Endothelial cell of umbilical vein (primary cell): Measurements from ENCODE around the gene STRA8. TPM values are rescaled to one million over a fixed set of nuclear protein-coding genes. Genes with fewer than 3 reads are reported as not detected.

Experiments
- BruUV-seq: library from RNA; stranded (reverse); fragments of 400-500 nt; replicated peaks from 2 replicates; lab custom pipeline; 2021; lab: Mats Ljungman, UMichigan
- CTCF ChIA-PET: fragments of 300-600, 350-600 bp; sonication (Branson Sonifier 250); formaldehyde crosslinking; loops from one replicate; lab custom pipeline; 2021; ENCODE audit warnings: antibody characterized with exemption, inconsistent platforms; lab: Charles Lee
- POLR2A ChIA-PET: fragments of 300-600, 350-600 bp; sonication (Branson Sonifier 250); formaldehyde crosslinking; loops from one replicate; lab custom pipeline; 2021; ENCODE audit warnings: antibody characterized with exemption, inconsistent platforms; lab: Charles Lee
- DNase-seq: peaks from one replicate; pipeline ENCODE4 v3.0.0-alpha.2; 2011; ENCODE audit warnings: low read depth, low spot score
- FAIRE-seq: peaks from 2 replicates; lab custom pipeline; 2011; peaks lifted over from hg19 to GRCh38; lab: Jason Lieb, UNC
- H2AFZ ChIP-seq: 2 replicates; pipeline ENCODE4 v1.6.0; 2012; ENCODE audit warnings: low read depth, low read length, control low read depth, inconsistent platforms
- H3K27ac ChIP-seq: 2 replicates; pipeline ENCODE4 v1.5.1; 2011; ENCODE audit warnings: low read depth, mild to moderate bottlenecking, control low read depth, low read length, moderate library complexity; ENCODE audit not compliant: insufficient read depth
- H3K27me3 ChIP-seq, 2 experiments: 2 replicates each; pipeline versions ENCODE4 v1.6.0 to v1.6.1; 2011; ENCODE audit warnings: low read length in 2 of 2, mixed read lengths in 1 of 2; ENCODE audit not compliant: control insufficient read depth in 2 of 2, insufficient read depth in 2 of 2
- H3K36me3 ChIP-seq, 2 experiments: 2 replicates in 1 of 2; 3 replicates in 1 of 2; pipeline ENCODE4 v1.5.1; 2011; ENCODE audit warnings: low read length in 2 of 2, mild to moderate bottlenecking in 1 of 2, moderate library complexity in 1 of 2; ENCODE audit not compliant: control insufficient read depth in 2 of 2, insufficient read depth in 2 of 2; ENCODE audit errors: extremely low read depth in 1 of 2
- H3K4me1 ChIP-seq: 3 replicates; pipeline ENCODE4 v1.5.1; 2011; ENCODE audit warnings: mild to moderate bottlenecking, low read length; ENCODE audit not compliant: control insufficient read depth, insufficient read depth; ENCODE audit errors: extremely low read depth
- H3K4me2 ChIP-seq: 2 replicates; pipeline ENCODE4 v1.6.1; 2011; ENCODE audit warnings: low read length, control low read depth, mixed read lengths; ENCODE audit not compliant: insufficient read depth
- H3K4me3 ChIP-seq, 3 experiments: fragments of 200-600 bp in 1 of 3; sonication (generic), shearing (Covaris generic) in 1 of 3; replicated peaks in 1 of 3; 2 replicates each; pipeline ENCODE4 v1.5.1; 2011 to 2016; ENCODE audit warnings: control low read depth in 3 of 3, low read length in 3 of 3, mild to moderate bottlenecking in 2 of 3, inconsistent platforms in 1 of 3, low read depth in 1 of 3, moderate library complexity in 1 of 3; ENCODE audit not compliant: insufficient read depth in 1 of 3
- H3K79me2 ChIP-seq: 2 replicates; pipeline ENCODE4 v1.6.0; 2012; ENCODE audit warnings: low read length, inconsistent platforms; ENCODE audit not compliant: control insufficient read depth, insufficient read depth
- H3K9ac ChIP-seq: replicated peaks from 2 replicates; pipeline ENCODE3; 2011; ENCODE audit warnings: low read length, control low read depth; ENCODE audit not compliant: insufficient read depth; ENCODE audit errors: extremely low read depth
- H3K9me1 ChIP-seq: replicated peaks from 3 replicates; pipeline ENCODE4 v1.6.0; 2011; ENCODE audit warnings: mild to moderate bottlenecking, low read length; ENCODE audit not compliant: control insufficient read depth, insufficient read depth; ENCODE audit errors: extremely low read depth
- H3K9me3 ChIP-seq: replicated peaks from 2 replicates; pipeline ENCODE4 v1.5.1; 2012; ENCODE audit warnings: low read length, inconsistent platforms; ENCODE audit not compliant: control insufficient read depth, insufficient read depth
- H4K20me1 ChIP-seq: replicated peaks from 2 replicates; pipeline ENCODE3; 2011; ENCODE audit warnings: mild to moderate bottlenecking, low read length; ENCODE audit not compliant: control insufficient read depth, insufficient read depth; ENCODE audit errors: extremely low read depth
- EZH2 ChIP-seq: IDR thresholded peaks from 2 replicates; pipeline ENCODE4 v1.6.1; 2012; ENCODE audit warnings: borderline replicate concordance, low read depth, mild to moderate bottlenecking, moderate library complexity, low read length, inconsistent platforms; ENCODE audit not compliant: severe bottlenecking
- FOS ChIP-seq: IDR thresholded peaks from 2 replicates; pipeline ENCODE4 v1.6.1; 2011; ENCODE audit warnings: mild to moderate bottlenecking, low read length, moderate library complexity, borderline replicate concordance; ENCODE audit not compliant: insufficient read depth
- GATA2 ChIP-seq: IDR thresholded peaks from 2 replicates; pipeline ENCODE4 v1.7.0; 2011; ENCODE audit warnings: low read depth, mild to moderate bottlenecking, moderate library complexity, mixed read lengths, low read length; ENCODE audit not compliant: insufficient read length, insufficient read depth
- JUN ChIP-seq: IDR thresholded peaks from 2 replicates; pipeline ENCODE4 v1.6.1; 2011; ENCODE audit warnings: borderline replicate concordance, low read depth; ENCODE audit not compliant: insufficient read length, insufficient read depth
- MAX ChIP-seq: IDR thresholded peaks from 2 replicates; pipeline ENCODE4 v1.6.1; 2011; ENCODE audit not compliant: insufficient read depth, insufficient read length
- MYC ChIP-seq: IDR thresholded peaks from one replicate; pipeline ENCODE4 v1.6.1; 2011; ENCODE audit warnings: mild to moderate bottlenecking, low read depth, low read length
- POLR2A ChIP-seq: IDR thresholded peaks from 2 replicates; pipeline ENCODE4 v1.6.1; 2012; ENCODE audit warnings: low read depth, mild to moderate bottlenecking, control low read depth, low read length
- POLR2AphosphoS5 ChIP-seq: IDR thresholded peaks from 2 replicates; pipeline ENCODE4 v1.6.1; 2012; ENCODE audit warnings: low read depth, mild to moderate bottlenecking, control low read depth, low read length, moderate library complexity; ENCODE audit not compliant: insufficient read depth
- dilution Hi-C: fragments of 300-500 bp; cut with MboI; formaldehyde crosslinking; loops from one replicate; pipeline ENCODE4 v1.15.0; 2019; ENCODE audit warnings: low sequenced_read_pairs; ENCODE audit not compliant: extremely low pct_ligation_motif_present
- intact Hi-C: fragments of 100-400 bp; cut with micrococcal nuclease; formaldehyde crosslinking; loops from one replicate; pipeline ENCODE4 v1.10.0; 2022
- polyA plus RNA-seq, 4 experiments: library from polyadenylated mRNA; depleted of rRNA in 3 of 4; stranded (reverse) in 3 of 4; unstranded in 1 of 4; fragments of >200 nt; gene quantifications; 2 replicates each; pipeline versions ENCODE4 v1.2.1 to v1.2.3, GENCODE V29; 2011 to 2012; ENCODE audit warnings: missing spikeins in 1 of 4
- total RNA-seq: library from RNA; stranded (reverse); gene quantifications from 2 replicates; pipeline ENCODE4 v1.2.3, GENCODE V29; 2021
- TF ChIP-seq, protein P1 (sequence below), 2 donors: IDR thresholded peaks; 1 replicate in 1 of 2; 2 replicates in 1 of 2; pipeline ENCODE4 v1.5.1; 2011; ENCODE audit warnings: low read length in 2 of 2, mild to moderate bottlenecking in 2 of 2, moderate library complexity in 2 of 2, control low read depth in 1 of 2, inconsistent platforms in 1 of 2, low read depth in 1 of 2; ENCODE audit not compliant: insufficient read depth in 1 of 2; ENCODE audit errors: extremely low read depth in 1 of 2

The STRA8 gene
- total and polyA plus RNA-seq, 2 donors (not counting 3 experiments of a cell fraction or from before 2014, with no cell fraction given) = not detected

DNA sequence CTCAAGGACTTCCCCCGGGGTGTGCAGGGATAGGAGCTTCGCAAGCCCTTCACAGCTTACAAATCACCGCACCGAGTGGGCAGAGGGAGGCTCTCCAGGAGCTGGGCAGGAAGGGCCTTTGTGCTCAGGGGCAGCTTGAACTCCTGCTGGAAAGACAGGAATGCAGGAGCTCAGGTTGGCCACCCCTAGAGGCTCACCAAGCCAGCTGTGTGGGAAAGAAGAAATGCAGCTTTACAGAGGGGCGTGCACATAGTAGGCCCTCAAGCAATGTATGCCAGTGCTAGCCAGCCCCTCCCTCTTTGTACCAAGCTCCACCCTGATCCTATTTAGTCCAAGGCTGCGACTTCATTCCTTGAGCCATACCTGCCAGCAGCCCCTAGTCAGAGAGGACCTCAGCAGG, 26.1 kb downstream of the STRA8 start:
- FAIRE-seq = no peak
- TF ChIP-seq, protein P1, sequence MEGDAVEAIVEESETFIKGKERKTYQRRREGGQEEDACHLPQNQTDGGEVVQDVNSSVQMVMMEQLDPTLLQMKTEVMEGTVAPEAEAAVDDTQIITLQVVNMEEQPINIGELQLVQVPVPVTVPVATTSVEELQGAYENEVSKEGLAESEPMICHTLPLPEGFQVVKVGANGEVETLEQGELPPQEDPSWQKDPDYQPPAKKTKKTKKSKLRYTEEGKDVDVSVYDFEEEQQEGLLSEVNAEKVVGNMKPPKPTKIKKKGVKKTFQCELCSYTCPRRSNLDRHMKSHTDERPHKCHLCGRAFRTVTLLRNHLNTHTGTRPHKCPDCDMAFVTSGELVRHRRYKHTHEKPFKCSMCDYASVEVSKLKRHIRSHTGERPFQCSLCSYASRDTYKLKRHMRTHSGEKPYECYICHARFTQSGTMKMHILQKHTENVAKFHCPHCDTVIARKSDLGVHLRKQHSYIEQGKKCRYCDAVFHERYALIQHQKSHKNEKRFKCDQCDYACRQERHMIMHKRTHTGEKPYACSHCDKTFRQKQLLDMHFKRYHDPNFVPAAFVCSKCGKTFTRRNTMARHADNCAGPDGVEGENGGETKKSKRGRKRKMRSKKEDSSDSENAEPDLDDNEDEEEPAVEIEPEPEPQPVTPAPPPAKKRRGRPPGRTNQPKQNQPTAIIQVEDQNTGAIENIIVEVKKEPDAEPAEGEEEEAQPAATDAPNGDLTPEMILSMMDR (IDR thresholded peaks at IDR 0.05; ENCODE audit: extremely low read depth in 1 of 2, insufficient read depth in 1 of 2, low read depth in 1 of 2, low read length in 2 of 2) = no peak
- TF ChIP-seq EZH2 = no peak
- TF ChIP-seq POLR2AphosphoS5 = no peak
- no peak for TF ChIP-seq JUN
- no peak for TF ChIP-seq GATA2
- TF ChIP-seq MYC = no peak
- no peak for TF ChIP-seq MAX
- no peak for TF ChIP-seq FOS
- no peak for TF ChIP-seq POLR2A
- H3K9me3 ChIP-seq = no peaks in the 10 kb centered on the region
- H3K36me3 ChIP-seq = no peaks in the 10 kb centered on the region
- POLR2A ChIA-PET = no interaction called here
- no peak overlapping the region for H3K9ac ChIP-seq
- DNase-seq = no peak
- no peaks in the 10 kb centered on the region for H3K9me1 ChIP-seq
- no TSS peak for BruUV-seq
- CTCF ChIA-PET = interaction anchor here (4.4 kb wide), 1 partner anchor 15 kb away, joined by 31 read pairs; no protein-coding TSS in a partner anchor
- H3K4me3 ChIP-seq = no peak overlapping the region
- no peak overlapping the region for H3K27ac ChIP-seq
- no peaks in the 10 kb centered on the region for H4K20me1 ChIP-seq
- H3K27me3 ChIP-seq = peaks cover 0 to 1% of the 10 kb centered on the region in 2 experiments
- peaks cover 3% of the 10 kb centered on the region for H3K4me1 ChIP-seq
- dilution Hi-C loops = no loop called here
- intact Hi-C loops = no loop called here
- H2AFZ ChIP-seq = no peak overlapping the region
- no peak overlapping the region for H3K4me2 ChIP-seq
- no peaks in the 10 kb centered on the region for H3K79me2 ChIP-seq
